ENCODE measurements around the gene PRDX4. TPM values are rescaled to one million over a fixed set of nuclear protein-coding genes. Genes with fewer than 3 reads are reported as not detected.
"Not testable (repeated sequence)": the region's sequence is repeated elsewhere in the genome, so short reads cannot be mapped to it uniquely, and the experiment has no call there.

The PRDX4 gene
- total and polyA plus RNA-seq, 4 donors: 62.2 to 166 (median 82.4) TPM

GRCh38 chrX:23664496-23664895, 2.8 kb upstream of the PRDX4 start:
- DNase-seq (ENCODE audit: low read depth in 4 of 6, low spot score in 6 of 6): no peak
- Histone ChIP-seq H3K27ac (ENCODE audit: low read depth, low read length) (no peak overlapping the region), H3K27me3 (ENCODE audit: control insufficient read depth, insufficient read depth, low read length) (no peaks in the 10 kb centered on the region), H3K4me3 (ENCODE audit: low read depth, low read length) (no peak overlapping the region), H3K36me3 (ENCODE audit: control insufficient read depth, insufficient read depth, low read length) (no peaks in the 10 kb centered on the region), H3K9me3 (ENCODE audit: control insufficient read depth, insufficient read depth, low read length) (no peaks in the 10 kb centered on the region), H3K4me1 (ENCODE audit: control insufficient read depth, insufficient read depth, low read length) (no peaks in the 10 kb centered on the region)
- 83% methylated on average over 5 of the region's 10 CpGs for WGBS (ENCODE audit: insufficient coverage)

GRCh38 chrX:23666282-23666681, 1.0 kb upstream of the PRDX4 start:
- no peak overlapping the region for H3K27ac ChIP-seq (ENCODE audit: low read depth, low read length)
- DNase-seq (ENCODE audit: low read depth in 4 of 6, low spot score in 6 of 6): no peak
- WGBS (ENCODE audit: insufficient coverage): 88% methylated on average over 11 of the region's 16 CpGs

GRCh38 chrX:23668335-23668734, 1.0 kb downstream of the PRDX4 start:
- DNase-seq (ENCODE audit: low read depth in 4 of 6, low spot score in 6 of 6): peak in 2 of 6 donors; percentile 1 to 4
- Histone ChIP-seq H3K9me3 (ENCODE audit: control insufficient read depth, insufficient read depth, low read length) (no peaks in the 10 kb centered on the region), H3K27me3 (ENCODE audit: control insufficient read depth, insufficient read depth, low read length) (peaks cover 6% of the 10 kb centered on the region), H3K4me3 (ENCODE audit: low read depth, low read length) (peak overlapping the region; percentile 59), H3K36me3 (ENCODE audit: control insufficient read depth, insufficient read depth, low read length) (no peaks in the 10 kb centered on the region), H3K4me1 (ENCODE audit: control insufficient read depth, insufficient read depth, low read length) (no peaks in the 10 kb centered on the region), H3K27ac (ENCODE audit: low read depth, low read length) (no peak overlapping the region)
- 30% methylated on average over 3 of the region's 3 CpGs for WGBS (ENCODE audit: insufficient coverage)

More at GRCh38 chrX:23666282-23666681, 1.0 kb upstream of the PRDX4 start:
- H3K36me3 ChIP-seq (ENCODE audit: control insufficient read depth, insufficient read depth, low read length): no peaks in the 10 kb centered on the region
- H3K4me1 ChIP-seq (ENCODE audit: control insufficient read depth, insufficient read depth, low read length): no peaks in the 10 kb centered on the region
- H3K9me3 ChIP-seq (ENCODE audit: control insufficient read depth, insufficient read depth, low read length): no peaks in the 10 kb centered on the region
- peaks cover 6% of the 10 kb centered on the region for H3K27me3 ChIP-seq (ENCODE audit: control insufficient read depth, insufficient read depth, low read length)
- H3K4me3 ChIP-seq (ENCODE audit: low read depth, low read length): no peak overlapping the region

- Histone ChIP-seq H3K9me3 (ENCODE audit: control insufficient read depth, insufficient read depth, low read length) (no peaks in the 10 kb centered on the region), H3K27me3 (ENCODE audit: control insufficient read depth, insufficient read depth, low read length) (peaks cover 6% of the 10 kb centered on the region), H3K4me1 (ENCODE audit: control insufficient read depth, insufficient read depth, low read length) (no peaks in the 10 kb centered on the region), H3K4me3 (ENCODE audit: low read depth, low read length) (no peak overlapping the region), H3K27ac (ENCODE audit: low read depth, low read length) (no peak overlapping the region), H3K36me3 (ENCODE audit: control insufficient read depth, insufficient read depth, low read length) (no peaks in the 10 kb centered on the region)
- DNase-seq (ENCODE audit: low read depth in 4 of 6, low spot score in 6 of 6): no peak
- WGBS (ENCODE audit: insufficient coverage): 80% methylated on average over 1 of the region's 1 CpG
Measured at GRCh38 chrX:23670528-23670927, 3.2 kb downstream of the PRDX4 start.

GRCh38 chrX:23673108-23673507, 5.8 kb downstream of the PRDX4 start:
- DNase-seq (ENCODE audit: low read depth in 4 of 6, low spot score in 6 of 6): no peak
- H3K9me3 ChIP-seq (ENCODE audit: control insufficient read depth, insufficient read depth, low read length): no peaks in the 10 kb centered on the region
- H3K36me3 ChIP-seq (ENCODE audit: control insufficient read depth, insufficient read depth, low read length): no peaks in the 10 kb centered on the region
- peaks cover 6% of the 10 kb centered on the region for H3K27me3 ChIP-seq (ENCODE audit: control insufficient read depth, insufficient read depth, low read length)
- H3K4me3 ChIP-seq (ENCODE audit: low read depth, low read length): no peak overlapping the region
- WGBS (ENCODE audit: insufficient coverage): 60% methylated on average over 1 of the region's 3 CpGs
- H3K27ac ChIP-seq (ENCODE audit: low read depth, low read length): no peak overlapping the region
- H3K4me1 ChIP-seq (ENCODE audit: control insufficient read depth, insufficient read depth, low read length): no peaks in the 10 kb centered on the region

GRCh38 chrX:23676486-23676885, 9.2 kb downstream of the PRDX4 start:
- not testable (repeated sequence) for DNase-seq (ENCODE audit: low read depth in 4 of 6, low spot score in 6 of 6); H3K36me3 ChIP-seq (ENCODE audit: control insufficient read depth, insufficient read depth, low read length); H3K4me3 ChIP-seq (ENCODE audit: low read depth, low read length); H3K9me3 ChIP-seq (ENCODE audit: control insufficient read depth, insufficient read depth, low read length); H3K27me3 ChIP-seq (ENCODE audit: control insufficient read depth, insufficient read depth, low read length); H3K4me1 ChIP-seq (ENCODE audit: control insufficient read depth, insufficient read depth, low read length); H3K27ac ChIP-seq (ENCODE audit: low read depth, low read length)
- WGBS (ENCODE audit: insufficient coverage): no CpG with 5 or more reads among the region's 3 CpGs

GRCh38 chrX:23692166-23692565, 24.9 kb downstream of the PRDX4 start:
- WGBS (ENCODE audit: insufficient coverage): 71% methylated on average over 7 of the region's 8 CpGs
- Histone ChIP-seq H3K9me3 (ENCODE audit: control insufficient read depth, insufficient read depth, low read length) (no peaks in the 10 kb centered on the region), H3K27ac (ENCODE audit: low read depth, low read length) (no peak overlapping the region), H3K4me3 (ENCODE audit: low read depth, low read length) (no peak overlapping the region), H3K4me1 (ENCODE audit: control insufficient read depth, insufficient read depth, low read length) (no peaks in the 10 kb centered on the region), H3K36me3 (ENCODE audit: control insufficient read depth, insufficient read depth, low read length) (no peaks in the 10 kb centered on the region), H3K27me3 (ENCODE audit: control insufficient read depth, insufficient read depth, low read length) (no peaks in the 10 kb centered on the region)
- no peak for DNase-seq (ENCODE audit: low read depth in 4 of 6, low spot score in 6 of 6)

- Histone ChIP-seq H3K4me1 (ENCODE audit: control insufficient read depth, insufficient read depth, low read length) (no peaks in the 10 kb centered on the region), H3K4me3 (ENCODE audit: low read depth, low read length) (no peak overlapping the region), H3K9me3 (ENCODE audit: control insufficient read depth, insufficient read depth, low read length) (no peaks in the 10 kb centered on the region), H3K36me3 (ENCODE audit: control insufficient read depth, insufficient read depth, low read length) (no peaks in the 10 kb centered on the region), H3K27ac (ENCODE audit: low read depth, low read length) (no peak overlapping the region), H3K27me3 (ENCODE audit: control insufficient read depth, insufficient read depth, low read length) (no peaks in the 10 kb centered on the region)
- peak; percentile 2 to 77 (median 38) for DNase-seq (ENCODE audit: low read depth in 4 of 6, low spot score in 6 of 6)
- WGBS (ENCODE audit: insufficient coverage): no CpG with 5 or more reads among the region's 8 CpGs
Measured at GRCh38 chrX:23694606-23695005, 27.3 kb downstream of the PRDX4 start.

- no peaks in the 10 kb centered on the region for H3K4me1 ChIP-seq (ENCODE audit: control insufficient read depth, insufficient read depth, low read length)
- WGBS (ENCODE audit: insufficient coverage): 60% methylated on average over 12 of the region's 16 CpGs
- H3K36me3 ChIP-seq (ENCODE audit: control insufficient read depth, insufficient read depth, low read length): no peaks in the 10 kb centered on the region
- no peaks in the 10 kb centered on the region for H3K27me3 ChIP-seq (ENCODE audit: control insufficient read depth, insufficient read depth, low read length)
- H3K4me3 ChIP-seq (ENCODE audit: low read depth, low read length): no peak overlapping the region
- H3K9me3 ChIP-seq (ENCODE audit: control insufficient read depth, insufficient read depth, low read length): no peaks in the 10 kb centered on the region
- H3K27ac ChIP-seq (ENCODE audit: low read depth, low read length): no peak overlapping the region
- no peak for DNase-seq (ENCODE audit: low read depth in 4 of 6, low spot score in 6 of 6)
Measured at GRCh38 chrX:23699636-23700194, 32.4 kb downstream of the PRDX4 start.

- no peaks in the 10 kb centered on the region for H3K9me3 ChIP-seq (ENCODE audit: control insufficient read depth, insufficient read depth, low read length)
- no peaks in the 10 kb centered on the region for H3K4me1 ChIP-seq (ENCODE audit: control insufficient read depth, insufficient read depth, low read length)
- H3K4me3 ChIP-seq (ENCODE audit: low read depth, low read length): no peak overlapping the region
- DNase-seq (ENCODE audit: low read depth in 4 of 6, low spot score in 6 of 6): no peak
- WGBS (ENCODE audit: insufficient coverage): no CpG with 5 or more reads among the region's 5 CpGs
- H3K36me3 ChIP-seq (ENCODE audit: control insufficient read depth, insufficient read depth, low read length): no peaks in the 10 kb centered on the region
- no peaks in the 10 kb centered on the region for H3K27me3 ChIP-seq (ENCODE audit: control insufficient read depth, insufficient read depth, low read length)
- no peak overlapping the region for H3K27ac ChIP-seq (ENCODE audit: low read depth, low read length)
Measured at GRCh38 chrX:23704673-23705206, 37.4 kb downstream of the PRDX4 start.

Data from spinal cord (tissue), 10 donors.